Measurements from ENCODE around the gene EVC.

The EVC gene

GRCh38 chr4:5700459-5700858, 10.5 kb upstream of the EVC start:
- ChIA-PET CTCF (no interaction called here), POLR2A (no interaction called here)
- TF ChIP-seq ARNT (IDR thresholded peaks at IDR 0.05) (no peak), TARDBP (IDR thresholded peaks at IDR 0.05) (no peak), FOXA1 (IDR thresholded peaks at IDR 0.05) (no peak), FOXM1 (IDR thresholded peaks at IDR 0.05; ENCODE audit: borderline replicate concordance) (no peak)
- DNase-seq (ENCODE audit: extremely low spot score), result no peak

GRCh38 chr4:5701971-5702370, 9.0 kb upstream of the EVC start:
- no peak for DNase-seq (ENCODE audit: extremely low spot score)
- CTCF ChIA-PET, result no interaction called here
- POLR2A ChIA-PET, result no interaction called here
- TF ChIP-seq ELF4 (IDR thresholded peaks at IDR 0.05) (no peak), SUZ12 (IDR thresholded peaks at IDR 0.05) (no peak), SP1 (IDR thresholded peaks at IDR 0.05) (no peak), LEF1 (IDR thresholded peaks at IDR 0.05; ENCODE audit: borderline replicate concordance) (no peak), FOXM1 (IDR thresholded peaks at IDR 0.05; ENCODE audit: borderline replicate concordance) (no peak), CTBP1 (IDR thresholded peaks at IDR 0.05; ENCODE audit: borderline replicate concordance) (no peak), ARNT (IDR thresholded peaks at IDR 0.05) (no peak), FOXA1 (IDR thresholded peaks at IDR 0.05) (no peak), HDGF (IDR thresholded peaks at IDR 0.05; ENCODE audit: borderline replicate concordance) (no peak), FOXK2 (IDR thresholded peaks at IDR 0.05) (no peak), BHLHE40 (IDR thresholded peaks at IDR 0.05; ENCODE audit: borderline replicate concordance) (no peak), L3MBTL2 (conservative IDR thresholded peaks at IDR 0.05) (no peak), ZNF384 (IDR thresholded peaks at IDR 0.05) (no peak), NFRKB (IDR thresholded peaks at IDR 0.05) (no peak), TARDBP (IDR thresholded peaks at IDR 0.05) (no peak)
- TF ChIP-seq, protein P1, sequence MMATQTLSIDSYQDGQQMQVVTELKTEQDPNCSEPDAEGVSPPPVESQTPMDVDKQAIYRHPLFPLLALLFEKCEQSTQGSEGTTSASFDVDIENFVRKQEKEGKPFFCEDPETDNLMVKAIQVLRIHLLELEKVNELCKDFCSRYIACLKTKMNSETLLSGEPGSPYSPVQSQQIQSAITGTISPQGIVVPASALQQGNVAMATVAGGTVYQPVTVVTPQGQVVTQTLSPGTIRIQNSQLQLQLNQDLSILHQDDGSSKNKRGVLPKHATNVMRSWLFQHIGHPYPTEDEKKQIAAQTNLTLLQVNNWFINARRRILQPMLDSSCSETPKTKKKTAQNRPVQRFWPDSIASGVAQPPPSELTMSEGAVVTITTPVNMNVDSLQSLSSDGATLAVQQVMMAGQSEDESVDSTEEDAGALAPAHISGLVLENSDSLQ (IDR thresholded peaks at IDR 0.05), result no peak

DNA sequence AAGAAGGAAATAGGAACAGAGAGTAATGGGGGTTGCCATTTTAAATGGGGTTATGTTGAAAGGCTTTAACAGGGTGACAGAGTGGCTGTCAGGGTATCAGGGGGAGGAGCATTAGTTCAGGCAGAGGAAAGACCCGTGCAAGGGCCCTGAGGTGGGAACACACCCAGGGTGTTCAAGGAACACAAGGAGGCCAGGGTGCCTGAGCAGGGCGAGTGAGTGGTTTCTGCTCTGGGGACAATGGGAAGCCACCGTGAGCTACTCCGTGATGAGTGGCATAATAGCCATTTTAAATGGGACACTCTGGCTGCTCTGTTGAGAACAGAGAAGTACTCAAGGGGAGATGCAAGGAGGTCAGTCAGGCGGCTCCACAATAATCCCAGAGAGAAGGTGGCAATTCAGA, 7.2 kb upstream of the EVC start:
- CTCF ChIA-PET, result no interaction called here
- DNase-seq (ENCODE audit: extremely low spot score), result no peak

DNA sequence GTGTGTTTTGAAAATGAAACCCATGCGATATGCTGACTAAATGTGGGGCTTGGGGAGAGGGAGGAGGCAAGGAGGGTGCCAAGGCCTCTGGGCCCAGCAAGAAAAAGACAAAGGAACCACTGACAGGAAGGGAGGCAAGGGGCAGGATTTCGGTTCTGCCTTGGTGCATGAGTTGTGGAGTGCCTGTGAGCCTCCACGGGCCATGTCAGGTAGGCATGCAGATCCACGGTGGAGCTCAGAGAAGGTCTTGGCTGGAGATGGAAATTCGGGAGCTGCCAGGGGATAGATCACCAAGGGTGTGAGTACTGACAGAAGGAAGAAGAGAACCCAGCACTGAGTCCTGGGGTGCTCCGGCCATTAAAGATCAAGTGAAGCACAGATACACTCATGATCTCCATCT, 6.7 kb upstream of the EVC start:
- no peak for TF ChIP-seq TARDBP (IDR thresholded peaks at IDR 0.05)
- no peak for TF ChIP-seq L3MBTL2 (conservative IDR thresholded peaks at IDR 0.05)
- TF ChIP-seq, protein P1 (IDR thresholded peaks at IDR 0.05), result no peak
- no peak for TF ChIP-seq BHLHE40 (IDR thresholded peaks at IDR 0.05; ENCODE audit: borderline replicate concordance)
- TF ChIP-seq HDGF (IDR thresholded peaks at IDR 0.05; ENCODE audit: borderline replicate concordance), result no peak
- no peak for TF ChIP-seq NFRKB (IDR thresholded peaks at IDR 0.05)
- no peak for TF ChIP-seq ZNF384 (IDR thresholded peaks at IDR 0.05)
- no peak for TF ChIP-seq SP1 (IDR thresholded peaks at IDR 0.05)
- TF ChIP-seq CTBP1 (IDR thresholded peaks at IDR 0.05; ENCODE audit: borderline replicate concordance), result no peak
- ChIA-PET POLR2A (no interaction called here), CTCF (no interaction called here)
- no peak for DNase-seq (ENCODE audit: extremely low spot score)

More for the DNA sequence above, 7.2 kb upstream of the EVC start:
- TF ChIP-seq LEF1 (IDR thresholded peaks at IDR 0.05; ENCODE audit: borderline replicate concordance), result no peak
- TF ChIP-seq, protein P1 (IDR thresholded peaks at IDR 0.05), result no peak
- no peak for TF ChIP-seq SUZ12 (IDR thresholded peaks at IDR 0.05)
- TF ChIP-seq FOXA1 (IDR thresholded peaks at IDR 0.05), result no peak
- no peak for TF ChIP-seq ARNT (IDR thresholded peaks at IDR 0.05)
- no peak for TF ChIP-seq BHLHE40 (IDR thresholded peaks at IDR 0.05; ENCODE audit: borderline replicate concordance)
- TF ChIP-seq L3MBTL2 (conservative IDR thresholded peaks at IDR 0.05), result no peak
- TF ChIP-seq HDGF (IDR thresholded peaks at IDR 0.05; ENCODE audit: borderline replicate concordance), result no peak
- TF ChIP-seq ZNF384 (IDR thresholded peaks at IDR 0.05), result no peak
- POLR2A ChIA-PET, result no interaction called here

- TF ChIP-seq ARNT (IDR thresholded peaks at IDR 0.05), result no peak
- no peak for TF ChIP-seq ELF4 (IDR thresholded peaks at IDR 0.05)
- TF ChIP-seq SUZ12 (IDR thresholded peaks at IDR 0.05), result no peak
- no peak for TF ChIP-seq SP1 (IDR thresholded peaks at IDR 0.05)
- TF ChIP-seq FOXK2 (IDR thresholded peaks at IDR 0.05), result no peak
- TF ChIP-seq LEF1 (IDR thresholded peaks at IDR 0.05; ENCODE audit: borderline replicate concordance), result no peak
- no peak for TF ChIP-seq CTBP1 (IDR thresholded peaks at IDR 0.05; ENCODE audit: borderline replicate concordance)
- ChIA-PET CTCF (interaction anchor here (0.7 kb wide), 1 partner anchor 80 kb away, joined by 3 read pairs; no protein-coding TSS in a partner anchor), POLR2A (no interaction called here)
- no peak for DNase-seq (ENCODE audit: extremely low spot score)
Observed at GRCh38 chr4:5705647-5706320, 5.2 kb upstream of the EVC start.

GRCh38 chr4:5706486-5707290, 4.3 kb upstream of the EVC start:
- no peak for DNase-seq (ENCODE audit: extremely low spot score)
- ChIA-PET CTCF (no interaction called here), POLR2A (no interaction called here)
- no peak for TF ChIP-seq FOXK2 (IDR thresholded peaks at IDR 0.05)
- TF ChIP-seq FOXA1 (IDR thresholded peaks at IDR 0.05), result no peak
- no peak for TF ChIP-seq NFRKB (IDR thresholded peaks at IDR 0.05)
- no peak for TF ChIP-seq HDGF (IDR thresholded peaks at IDR 0.05; ENCODE audit: borderline replicate concordance)
- no peak for TF ChIP-seq ZNF384 (IDR thresholded peaks at IDR 0.05)
- TF ChIP-seq BHLHE40 (IDR thresholded peaks at IDR 0.05; ENCODE audit: borderline replicate concordance), result no peak
- TF ChIP-seq LEF1 (IDR thresholded peaks at IDR 0.05; ENCODE audit: borderline replicate concordance), result no peak
- TF ChIP-seq FOXM1 (IDR thresholded peaks at IDR 0.05; ENCODE audit: borderline replicate concordance), result no peak
- TF ChIP-seq CTBP1 (IDR thresholded peaks at IDR 0.05; ENCODE audit: borderline replicate concordance), result no peak
- TF ChIP-seq, protein P1 (IDR thresholded peaks at IDR 0.05), result no peak
- no peak for TF ChIP-seq SUZ12 (IDR thresholded peaks at IDR 0.05)
- TF ChIP-seq L3MBTL2 (conservative IDR thresholded peaks at IDR 0.05), result no peak
- TF ChIP-seq ELF4 (IDR thresholded peaks at IDR 0.05), result no peak
